ENCODE measurements around the gene DENND10.
A peak's percentile ranks its signal among the peaks of the same experiment; 100 is the strongest.
"Not testable (repeated sequence)": the region's sequence is repeated elsewhere in the genome, so short reads cannot be mapped to it uniquely, and the experiment has no call there.

The DENND10 gene

GRCh38 chr10:119176166-119176565 lies 72.3 kb downstream of the DENND10 start:
- no peak for DNase-seq

DNA sequence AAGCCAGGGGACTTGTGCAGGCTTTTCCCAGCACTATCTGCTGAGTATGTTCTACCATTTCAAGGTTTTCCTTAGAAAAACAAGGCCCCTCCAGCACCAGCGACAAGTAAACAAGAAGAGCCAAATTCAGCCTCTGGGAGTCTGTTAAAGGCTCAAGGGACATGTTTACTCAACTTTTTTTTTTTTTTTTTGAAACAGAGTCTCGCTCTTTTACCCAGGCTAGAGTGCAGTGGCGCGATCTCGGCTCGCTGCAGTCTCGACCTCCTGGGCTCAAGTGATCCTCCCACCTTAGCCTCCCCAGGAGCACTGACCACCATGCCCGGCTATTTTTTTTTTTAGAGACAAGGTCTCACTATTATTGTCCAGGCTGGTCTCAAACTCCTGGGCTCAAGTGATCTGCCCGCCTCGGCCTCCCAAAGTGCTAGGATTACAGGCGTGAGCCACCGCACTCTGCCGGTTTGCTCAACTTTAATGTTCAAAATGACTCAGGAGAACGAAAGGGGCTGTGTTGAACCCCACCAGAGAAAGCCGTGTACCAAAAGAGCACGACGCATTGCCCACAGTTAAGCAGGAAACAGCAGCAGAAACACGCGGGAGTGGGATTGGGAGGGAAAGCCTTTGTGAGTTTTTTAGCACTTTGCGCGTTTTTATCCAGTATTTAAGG lies 73.9 kb downstream of the DENND10 start:
- no peak for DNase-seq

- peak; percentile 75 to 79 for DNase-seq
Observed at GRCh38 chr10:119178372-119179119, 74.6 kb downstream of the DENND10 start, which contains the start of gene PRDX3. PRDX3 (minus strand) TSS chr10:119178812; CDS start chr10:119178790, 22 bp downstream.

- DNase-seq = not testable (repeated sequence)
Observed at GRCh38 chr10:119180850-119181400, 77.0 kb downstream of the DENND10 start.

GRCh38 chr10:119183664-119184412 lies 79.9 kb downstream of the DENND10 start:
- DNase-seq = no peak
